Measurements from ENCODE around the gene ASXL1. TPM values are rescaled to one million over a fixed set of nuclear protein-coding genes. Genes with fewer than 3 reads are reported as not detected.
A peak's percentile ranks its signal among the peaks of the same experiment; 100 is the strongest.

Gene ASXL1
- total and polyA plus RNA-seq, 9 of the 15 experiments (the other 6 are each of a cell fraction or from before 2014, with no cell fraction given): 6.5 to 65.3 (median 32.3) TPM

DNA sequence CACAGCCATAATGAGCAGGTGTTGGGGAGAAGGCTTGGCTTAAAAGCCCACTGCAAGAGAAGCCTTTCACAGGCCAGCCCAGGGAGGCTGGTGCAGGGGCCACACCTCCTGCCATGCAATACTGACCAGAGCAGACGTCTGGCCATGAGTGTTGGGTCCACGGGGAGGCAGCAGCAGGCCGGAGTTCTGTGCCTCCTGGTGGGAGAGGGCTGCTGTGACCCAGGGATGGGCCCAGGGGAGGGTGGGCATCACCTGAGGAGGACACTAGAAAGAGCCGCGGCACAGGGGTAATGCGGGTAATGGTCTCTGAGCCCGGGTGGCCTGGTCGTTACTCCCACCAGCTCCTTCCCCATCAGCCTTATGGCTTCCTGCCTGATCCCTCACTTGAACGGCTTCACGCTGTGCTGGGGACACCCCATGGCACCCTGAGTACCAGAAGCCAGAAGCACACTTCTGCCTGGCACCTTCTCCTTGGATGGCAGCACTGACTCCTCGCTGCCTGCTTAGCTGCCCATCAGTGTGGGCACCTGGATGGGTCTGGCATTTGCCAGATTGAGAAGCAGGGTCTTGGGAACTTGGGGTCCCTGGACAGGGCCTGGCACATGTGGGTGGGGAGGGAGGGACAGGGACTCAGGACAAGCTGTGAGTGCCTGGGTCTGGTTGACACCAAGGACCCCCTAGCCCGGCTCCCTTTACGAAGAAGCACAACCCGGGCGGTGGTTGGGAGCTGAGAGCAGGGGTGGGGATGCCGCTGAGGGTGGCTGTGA, 108.8 kb downstream of the ASXL1 start (continued):
- TF ChIP-seq, protein P1, sequence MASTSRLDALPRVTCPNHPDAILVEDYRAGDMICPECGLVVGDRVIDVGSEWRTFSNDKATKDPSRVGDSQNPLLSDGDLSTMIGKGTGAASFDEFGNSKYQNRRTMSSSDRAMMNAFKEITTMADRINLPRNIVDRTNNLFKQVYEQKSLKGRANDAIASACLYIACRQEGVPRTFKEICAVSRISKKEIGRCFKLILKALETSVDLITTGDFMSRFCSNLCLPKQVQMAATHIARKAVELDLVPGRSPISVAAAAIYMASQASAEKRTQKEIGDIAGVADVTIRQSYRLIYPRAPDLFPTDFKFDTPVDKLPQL (IDR thresholded peaks at IDR 0.05; ENCODE audit: extremely low read depth, insufficient read length): no peak
- TF ChIP-seq ELF1 (tag; IDR thresholded peaks at IDR 0.05): no peak
- TF ChIP-seq, protein P2, sequence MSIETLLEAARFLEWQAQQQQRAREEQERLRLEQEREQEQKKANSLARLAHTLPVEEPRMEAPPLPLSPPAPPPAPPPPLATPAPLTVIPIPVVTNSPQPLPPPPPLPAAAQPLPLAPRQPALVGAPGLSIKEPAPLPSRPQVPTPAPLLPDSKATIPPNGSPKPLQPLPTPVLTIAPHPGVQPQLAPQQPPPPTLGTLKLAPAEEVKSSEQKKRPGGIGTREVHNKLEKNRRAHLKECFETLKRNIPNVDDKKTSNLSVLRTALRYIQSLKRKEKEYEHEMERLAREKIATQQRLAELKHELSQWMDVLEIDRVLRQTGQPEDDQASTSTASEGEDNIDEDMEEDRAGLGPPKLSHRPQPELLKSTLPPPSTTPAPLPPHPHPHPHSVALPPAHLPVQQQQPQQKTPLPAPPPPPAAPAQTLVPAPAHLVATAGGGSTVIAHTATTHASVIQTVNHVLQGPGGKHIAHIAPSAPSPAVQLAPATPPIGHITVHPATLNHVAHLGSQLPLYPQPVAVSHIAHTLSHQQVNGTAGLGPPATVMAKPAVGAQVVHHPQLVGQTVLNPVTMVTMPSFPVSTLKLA (conservative IDR thresholded peaks at IDR 0.05): no peak

DNA sequence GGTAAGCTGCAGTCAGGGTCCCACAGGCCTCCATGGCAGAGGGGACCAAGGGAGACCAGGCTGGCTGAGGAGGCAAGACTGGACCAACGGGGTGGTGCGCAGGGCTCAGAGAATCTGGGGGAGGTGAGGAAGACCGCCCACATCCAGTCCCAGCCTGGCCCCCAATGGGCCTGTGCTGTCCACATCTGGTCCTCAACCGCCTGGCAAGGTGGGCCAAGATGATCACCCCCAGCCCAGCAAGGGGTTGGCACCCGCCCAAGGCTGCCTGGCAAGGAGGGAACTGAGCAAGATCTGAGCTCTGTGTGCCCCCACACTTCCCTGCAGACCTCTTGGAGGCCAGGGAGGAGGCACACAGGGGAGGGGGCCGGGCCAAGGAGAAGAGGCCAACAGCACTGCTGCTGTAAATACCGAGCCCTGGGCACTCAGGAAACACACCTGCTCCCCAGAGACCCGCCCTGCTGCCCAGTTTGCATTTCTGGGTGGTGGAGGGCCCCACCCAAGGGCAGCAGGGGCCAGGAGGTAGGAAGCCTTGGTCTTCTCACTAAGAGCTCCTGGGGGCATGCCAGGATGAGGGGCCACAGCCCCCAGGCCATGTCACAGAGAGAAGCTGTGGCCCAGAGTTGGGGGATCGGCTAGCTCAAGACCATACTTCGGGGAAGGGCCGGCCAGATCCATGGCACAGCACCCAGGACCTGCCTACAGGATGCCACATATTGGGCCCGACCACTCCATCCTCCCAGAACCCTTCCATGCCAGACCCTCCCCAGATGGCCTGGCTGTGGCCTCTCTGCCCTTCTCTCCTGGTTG, 109.6 kb downstream of the ASXL1 start:
- Histone ChIP-seq H3K4me2 (ENCODE audit: insufficient read depth, low read length) (no peak overlapping the region), H3K4me3 (no peak overlapping the region), H3K27me3 (ENCODE audit: control insufficient read depth in 2 of 2, insufficient read depth in 2 of 2, low read length in 2 of 2) (no peaks in the 10 kb centered on the region), H3K36me3 (ENCODE audit: control insufficient read depth, insufficient read depth, low read length) (peaks cover 82% of the 10 kb centered on the region; the same call in 2 of the 3 replicates), H2AFZ (ENCODE audit: low read depth, low read length) (no peak overlapping the region), H3K27ac (ENCODE audit: extremely low read depth, low read depth, low read length) (no peak overlapping the region), H3K9me3 (replicated peaks; ENCODE audit: control insufficient read depth, insufficient read depth, low read depth, low read length) (no peaks in the 10 kb centered on the region), H4K20me1 (replicated peaks; ENCODE audit: control insufficient read depth, insufficient read depth, low read length) (peaks cover 11% of the 10 kb centered on the region), H3K9me1 (ENCODE audit: control insufficient read depth, insufficient read depth, low read length) (no peaks in the 10 kb centered on the region), H3K9ac (ENCODE audit: insufficient read depth in 1 of 2, low read depth in 2 of 2, low read length in 2 of 2) (peak overlapping the region in 1 of 2 experiments; percentile 78; a peak in 2 of 4 replicates), H3K4me1 (replicated peaks in 1 of 2; ENCODE audit: control insufficient read depth in 2 of 2, insufficient read depth in 2 of 2, low read length in 2 of 2) (peaks cover 0 to 75% of the 10 kb centered on the region in 2 experiments; a peak in 3 of 5 replicates), H3K79me2 (ENCODE audit: control insufficient read depth, insufficient read depth, low read length) (peaks cover 41% of the 10 kb centered on the region)
- no TSS peak for BruUV-seq (replicated peaks)
- WGBS (ENCODE audit: insufficient coverage, low coverage, missing lambda C conversion rate): 88% methylated on average over 12 of the region's 12 CpGs
- in situ Hi-C loops (cut with MboI) (no loop called here), intact Hi-C loops (cut with micrococcal nuclease) (no loop called here)
- ChIA-PET CTCF (ENCODE audit: low intra/inter-chr PET ratio) (no interaction called here), POLR2A (interaction anchor here (0.6 to 1.1 kb wide), 3 partner anchors 23 to 1322 kb away, joined by 3 to 4 read pairs (median 3); no protein-coding TSS in a partner anchor)
- FAIRE-seq (no peak), ATAC-seq (no peak), DNase-seq (ENCODE audit: extremely low read depth in 1 of 4, low spot score in 3 of 4) (no peak)
- TF ChIP-seq, protein P3, sequence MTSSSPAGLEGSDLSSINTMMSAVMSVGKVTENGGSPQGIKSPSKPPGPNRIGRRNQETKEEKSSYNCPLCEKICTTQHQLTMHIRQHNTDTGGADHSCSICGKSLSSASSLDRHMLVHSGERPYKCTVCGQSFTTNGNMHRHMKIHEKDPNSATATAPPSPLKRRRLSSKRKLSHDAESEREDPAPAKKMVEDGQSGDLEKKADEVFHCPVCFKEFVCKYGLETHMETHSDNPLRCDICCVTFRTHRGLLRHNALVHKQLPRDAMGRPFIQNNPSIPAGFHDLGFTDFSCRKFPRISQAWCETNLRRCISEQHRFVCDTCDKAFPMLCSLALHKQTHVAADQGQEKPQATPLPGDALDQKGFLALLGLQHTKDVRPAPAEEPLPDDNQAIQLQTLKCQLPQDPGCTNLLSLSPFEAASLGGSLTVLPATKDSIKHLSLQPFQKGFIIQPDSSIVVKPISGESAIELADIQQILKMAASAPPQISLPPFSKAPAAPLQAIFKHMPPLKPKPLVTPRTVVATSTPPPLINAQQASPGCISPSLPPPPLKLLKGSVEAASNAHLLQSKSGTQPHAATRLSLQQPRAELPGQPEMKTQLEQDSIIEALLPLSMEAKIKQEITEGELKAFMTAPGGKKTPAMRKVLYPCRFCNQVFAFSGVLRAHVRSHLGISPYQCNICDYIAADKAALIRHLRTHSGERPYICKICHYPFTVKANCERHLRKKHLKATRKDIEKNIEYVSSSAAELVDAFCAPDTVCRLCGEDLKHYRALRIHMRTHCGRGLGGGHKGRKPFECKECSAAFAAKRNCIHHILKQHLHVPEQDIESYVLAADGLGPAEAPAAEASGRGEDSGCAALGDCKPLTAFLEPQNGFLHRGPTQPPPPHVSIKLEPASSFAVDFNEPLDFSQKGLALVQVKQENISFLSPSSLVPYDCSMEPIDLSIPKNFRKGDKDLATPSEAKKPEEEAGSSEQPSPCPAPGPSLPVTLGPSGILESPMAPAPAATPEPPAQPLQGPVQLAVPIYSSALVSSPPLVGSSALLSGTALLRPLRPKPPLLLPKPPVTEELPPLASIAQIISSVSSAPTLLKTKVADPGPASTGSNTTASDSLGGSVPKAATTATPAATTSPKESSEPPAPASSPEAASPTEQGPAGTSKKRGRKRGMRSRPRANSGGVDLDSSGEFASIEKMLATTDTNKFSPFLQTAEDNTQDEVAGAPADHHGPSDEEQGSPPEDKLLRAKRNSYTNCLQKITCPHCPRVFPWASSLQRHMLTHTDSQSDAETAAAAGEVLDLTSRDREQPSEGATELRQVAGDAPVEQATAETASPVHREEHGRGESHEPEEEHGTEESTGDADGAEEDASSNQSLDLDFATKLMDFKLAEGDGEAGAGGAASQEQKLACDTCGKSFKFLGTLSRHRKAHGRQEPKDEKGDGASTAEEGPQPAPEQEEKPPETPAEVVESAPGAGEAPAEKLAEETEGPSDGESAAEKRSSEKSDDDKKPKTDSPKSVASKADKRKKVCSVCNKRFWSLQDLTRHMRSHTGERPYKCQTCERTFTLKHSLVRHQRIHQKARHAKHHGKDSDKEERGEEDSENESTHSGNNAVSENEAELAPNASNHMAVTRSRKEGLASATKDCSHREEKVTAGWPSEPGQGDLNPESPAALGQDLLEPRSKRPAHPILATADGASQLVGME (CRISPR knock-in tag; IDR thresholded peaks at IDR 0.05): no peak
- TF ChIP-seq ZNF583 (CRISPR knock-in tag; IDR thresholded peaks at IDR 0.05) (no peak), ZBTB8A (IDR thresholded peaks at IDR 0.05; ENCODE audit: partially characterized antibody) (no peak), RBM15 (IDR thresholded peaks at IDR 0.05; ENCODE audit: insufficient read depth, low read length) (no peak), ILF3 (IDR thresholded peaks at IDR 0.05; ENCODE audit: borderline replicate concordance) (no peak)
